OCI-M2 (cell line): Measurements from ENCODE around the gene FGA.

Experiments
- DNase-seq: peaks from one replicate; lab custom pipeline; 2025; ENCODE audit not compliant: unreplicated experiment; lab: John Stamatoyannopoulos, UW

FGA gene

DNA sequence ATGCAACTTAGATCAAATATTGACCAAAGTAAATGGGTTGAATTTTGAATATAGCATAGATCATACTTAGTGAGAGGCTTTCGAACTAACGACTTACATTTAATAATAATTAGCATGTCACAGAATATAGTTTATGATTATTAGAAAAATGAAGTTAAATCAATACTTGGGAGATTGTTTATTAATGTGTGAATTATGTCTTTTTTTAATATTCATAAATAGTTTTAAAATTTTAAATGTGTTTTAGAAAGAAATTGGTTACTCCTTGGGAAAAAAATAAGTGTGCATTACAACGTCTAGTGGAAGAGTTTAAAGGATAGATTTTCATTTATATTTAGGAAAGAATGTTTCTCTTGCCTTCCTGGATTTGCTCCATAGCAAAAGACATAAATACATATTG lies 7.3 kb downstream of the FGA start:
- no peak for DNase-seq

DNA sequence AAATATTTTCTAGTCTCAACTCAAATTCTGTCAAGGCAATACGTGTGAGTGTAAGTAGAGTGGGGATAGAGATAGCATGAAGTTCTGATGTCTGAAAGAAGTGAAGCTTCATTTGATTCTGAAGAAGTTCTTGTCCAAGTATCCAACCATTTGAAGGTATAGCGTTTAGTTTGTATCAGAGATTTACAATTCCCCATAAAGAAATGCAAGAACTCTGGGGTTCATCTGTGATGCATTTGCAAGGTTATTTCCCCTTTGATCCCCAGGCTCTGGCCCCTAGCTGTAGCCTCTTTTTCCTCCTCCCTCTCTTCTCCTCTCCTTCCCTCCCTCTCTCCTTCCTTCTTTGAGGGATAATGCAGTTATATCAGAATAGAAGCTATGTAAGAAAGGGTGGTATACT lies 7.8 kb downstream of the FGA start:
- no peak for DNase-seq

DNA sequence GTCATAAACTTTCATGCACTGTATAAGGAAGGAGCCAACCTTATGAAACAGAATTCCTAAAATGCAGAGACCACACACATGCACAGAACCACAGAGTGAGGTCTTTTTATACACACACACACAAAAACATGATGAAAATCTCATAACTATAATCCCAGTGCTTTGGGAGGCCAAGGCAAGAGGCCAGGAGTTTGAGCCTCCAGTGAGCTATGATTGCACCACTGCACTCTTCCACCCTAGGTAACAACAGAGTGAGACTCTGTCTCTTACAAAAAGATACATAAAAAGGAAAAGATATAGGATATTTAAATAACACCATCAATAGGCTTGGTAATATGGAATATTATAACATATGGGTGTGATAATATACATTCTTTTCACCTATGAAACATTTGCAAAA lies 10.6 kb downstream of the FGA start:
- no peak for DNase-seq

DNA sequence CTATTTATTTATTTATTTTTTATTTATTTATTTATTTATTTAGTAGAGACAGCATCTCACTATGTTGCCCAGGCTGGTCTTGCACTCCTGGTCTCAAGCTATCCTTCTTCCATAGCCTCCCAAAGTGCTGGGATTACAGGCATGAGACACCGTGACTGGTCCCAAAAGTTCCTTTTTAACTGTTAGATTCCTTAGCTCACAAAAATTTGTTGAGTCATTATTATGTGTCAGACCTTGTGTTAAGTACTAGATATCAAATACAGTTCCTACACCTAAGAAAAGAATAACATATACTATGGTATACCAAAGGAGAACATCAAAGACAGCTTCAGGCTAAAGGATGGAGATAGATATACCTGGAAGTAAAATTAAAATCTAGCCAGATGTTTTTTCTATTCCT lies 11.6 kb downstream of the FGA start:
- no peak for DNase-seq

DNA sequence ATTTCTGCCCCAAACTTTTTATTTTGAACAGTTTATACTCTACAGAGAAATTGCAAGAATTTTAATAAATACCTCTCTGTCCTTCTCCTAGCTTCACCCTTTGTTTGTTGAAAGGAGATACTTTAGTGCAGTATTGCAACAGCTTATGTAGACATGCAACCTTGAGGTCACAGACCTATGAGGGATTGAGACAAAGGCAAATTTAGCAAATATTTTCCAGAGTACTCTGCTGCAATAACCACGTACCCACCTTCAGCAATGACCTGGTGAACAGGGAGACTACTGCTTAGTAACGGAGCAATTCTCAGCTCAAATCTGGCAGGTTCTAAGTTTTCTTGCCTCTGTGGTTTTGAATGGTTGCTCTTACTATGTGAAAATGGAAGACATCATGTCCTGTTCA lies 13.2 kb downstream of the FGA start:
- no peak for DNase-seq

DNA sequence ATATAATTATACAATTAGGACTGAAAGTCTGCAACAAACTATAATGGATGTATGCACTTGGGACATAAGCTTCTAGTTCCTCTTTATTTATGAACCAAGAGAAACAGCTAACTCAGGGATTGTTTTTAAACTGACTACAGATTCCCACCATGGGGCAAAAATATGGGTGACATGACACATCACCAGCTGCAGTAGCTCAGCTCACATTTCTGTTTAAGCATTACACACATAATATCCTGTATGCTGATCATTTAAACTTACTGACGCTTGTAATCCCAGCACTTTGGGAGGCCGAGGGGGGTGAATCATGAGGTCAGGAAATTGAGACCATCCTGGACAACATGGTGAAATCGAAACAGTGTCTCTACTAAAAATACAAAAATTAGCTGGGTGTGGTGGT lies 16.2 kb downstream of the FGA start:
- no peak for DNase-seq

DNA sequence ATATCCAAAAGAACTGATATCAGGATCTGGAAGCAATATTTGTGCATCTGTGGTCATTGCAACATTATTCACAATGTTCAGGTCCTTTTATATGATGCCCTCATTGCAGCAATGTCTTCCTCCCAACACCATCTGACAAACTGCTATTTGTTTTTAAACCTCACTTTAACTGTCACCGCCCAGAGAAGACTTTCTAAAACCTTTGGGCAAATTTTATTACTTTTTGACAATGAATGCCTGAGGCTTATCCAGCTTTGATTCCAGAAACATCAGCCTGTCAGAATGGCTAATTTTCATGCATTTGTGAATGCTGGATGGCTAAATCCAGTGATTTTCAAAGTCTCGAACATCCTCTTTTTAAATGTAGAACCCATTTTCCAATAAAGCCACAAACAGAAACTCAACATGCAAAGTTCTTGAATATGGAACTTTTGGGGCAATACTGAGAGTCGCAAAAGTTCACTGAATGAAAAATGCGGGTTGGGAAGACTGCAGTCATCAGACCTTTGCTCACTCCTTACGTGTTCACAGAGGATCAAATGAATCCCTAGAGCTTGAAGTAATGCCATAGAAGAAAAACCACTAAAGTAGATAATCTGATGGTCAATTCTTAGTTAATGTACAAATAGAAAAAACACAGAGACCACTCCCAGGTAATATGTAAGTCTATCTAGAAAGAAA lies 17.2 kb downstream of the FGA start:
- no peak for DNase-seq

DNA sequence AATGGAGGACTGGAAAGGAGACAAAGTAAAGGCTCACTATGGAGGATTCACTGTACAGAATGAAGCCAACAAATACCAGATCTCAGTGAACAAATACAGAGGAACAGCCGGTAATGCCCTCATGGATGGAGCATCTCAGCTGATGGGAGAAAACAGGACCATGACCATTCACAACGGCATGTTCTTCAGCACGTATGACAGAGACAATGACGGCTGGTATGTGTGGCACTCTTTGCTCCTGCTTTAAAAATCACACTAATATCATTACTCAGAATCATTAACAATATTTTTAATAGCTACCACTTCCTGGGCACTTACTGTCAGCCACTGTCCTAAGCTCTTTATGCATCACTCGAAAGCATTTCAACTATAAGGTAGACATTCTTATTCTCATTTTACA lies 21.0 kb downstream of the FGA start:
- no peak for DNase-seq

DNA sequence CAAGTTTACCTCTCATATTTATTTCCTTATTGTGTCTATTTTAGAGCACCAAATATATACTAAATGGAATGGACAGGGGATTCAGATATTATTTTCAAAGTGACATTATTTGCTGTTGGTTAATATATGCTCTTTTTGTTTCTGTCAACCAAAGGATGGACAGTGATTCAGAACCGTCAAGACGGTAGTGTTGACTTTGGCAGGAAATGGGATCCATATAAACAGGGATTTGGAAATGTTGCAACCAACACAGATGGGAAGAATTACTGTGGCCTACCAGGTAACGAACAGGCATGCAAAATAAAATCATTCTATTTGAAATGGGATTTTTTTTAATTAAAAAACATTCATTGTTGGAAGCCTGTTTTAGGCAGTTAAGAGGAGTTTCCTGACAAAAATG lies 21.5 kb downstream of the FGA start:
- DNase-seq = no peak

DNA sequence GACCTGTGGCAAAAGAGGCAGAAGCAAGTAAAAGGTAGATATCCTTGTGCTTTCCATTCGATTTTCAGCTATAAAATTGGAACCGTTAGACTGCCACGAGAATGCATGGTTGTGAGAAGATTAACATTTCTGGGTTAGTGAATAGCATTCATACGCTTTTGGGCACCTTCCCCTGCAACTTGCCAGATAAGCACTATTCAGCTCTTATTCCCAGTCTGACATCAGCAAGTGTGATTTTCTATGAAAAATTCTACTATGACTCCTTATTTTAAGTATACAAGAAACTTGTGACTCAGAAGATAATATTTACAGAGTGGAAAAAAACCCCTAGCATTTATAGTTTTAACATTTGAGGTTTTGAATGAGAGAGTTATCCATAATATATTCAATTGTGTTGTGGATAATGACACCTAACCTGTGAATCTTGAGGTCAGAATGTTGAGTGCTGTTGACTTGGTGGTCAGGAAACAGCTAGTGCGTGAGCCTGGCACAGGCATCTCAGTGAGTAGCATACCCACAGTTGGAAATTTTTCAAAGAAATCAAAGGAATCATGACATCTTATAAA lies 23.8 kb downstream of the FGA start:
- DNase-seq = no peak

DNA sequence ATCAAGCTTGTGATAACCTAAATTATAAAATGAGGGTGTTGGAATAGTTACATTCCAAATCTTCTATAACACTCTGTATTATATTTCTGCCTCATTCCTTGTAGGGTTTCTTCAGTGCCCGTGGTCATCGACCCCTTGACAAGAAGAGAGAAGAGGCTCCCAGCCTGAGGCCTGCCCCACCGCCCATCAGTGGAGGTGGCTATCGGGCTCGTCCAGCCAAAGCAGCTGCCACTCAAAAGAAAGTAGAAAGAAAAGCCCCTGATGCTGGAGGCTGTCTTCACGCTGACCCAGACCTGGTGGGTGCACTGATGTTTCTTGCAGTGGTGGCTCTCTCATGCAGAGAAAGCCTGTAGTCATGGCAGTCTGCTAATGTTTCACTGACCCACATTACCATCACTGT lies 24.8 kb downstream of the FGA start:
- DNase-seq = no peak

DNA sequence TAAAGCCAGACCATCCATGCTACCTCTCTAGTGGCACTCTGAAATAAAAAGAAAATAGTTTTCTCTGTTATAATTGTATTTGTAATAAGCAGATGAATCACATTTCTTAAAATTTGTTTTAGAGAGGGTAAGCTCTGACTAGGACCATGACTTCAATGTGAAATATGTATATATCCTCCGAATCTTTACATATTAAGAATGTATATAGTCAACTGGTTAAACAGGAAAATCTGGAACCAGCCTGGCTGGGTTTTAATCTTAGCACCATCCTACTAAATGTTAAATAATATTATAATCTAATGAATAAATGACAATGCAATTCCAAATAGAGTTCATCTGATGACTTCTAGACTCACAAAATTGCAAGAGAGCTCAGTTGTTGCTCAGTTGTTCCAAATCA lies 26.2 kb downstream of the FGA start:
- no peak for DNase-seq

DNA sequence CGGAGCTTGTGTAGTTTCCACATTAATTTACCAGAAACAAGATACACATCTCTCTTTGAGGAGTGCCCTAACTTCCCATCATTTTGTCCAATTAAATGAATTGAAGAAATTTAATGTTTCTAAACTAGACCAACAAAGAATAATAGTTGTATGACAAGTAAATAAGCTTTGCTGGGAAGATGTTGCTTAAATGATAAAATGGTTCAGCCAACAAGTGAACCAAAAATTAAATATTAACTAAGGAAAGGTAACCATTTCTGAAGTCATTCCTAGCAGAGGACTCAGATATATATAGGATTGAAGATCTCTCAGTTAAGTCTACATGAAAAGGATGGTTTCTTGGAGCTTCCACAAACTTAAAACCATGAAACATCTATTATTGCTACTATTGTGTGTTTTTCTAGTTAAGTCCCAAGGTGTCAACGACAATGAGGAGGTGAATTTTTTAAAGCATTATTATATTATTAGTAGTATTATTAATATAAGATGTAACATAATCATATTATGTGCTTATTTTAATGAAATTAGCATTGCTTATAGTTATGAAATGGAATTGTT lies 27.8 kb downstream of the FGA start, which contains the start of gene FGB:
FGB (plus strand) TSS at position 315 of the 558 bp plus-strand sequence; CDS start at position 323, 8 bp downstream.
- no peak for DNase-seq

DNA sequence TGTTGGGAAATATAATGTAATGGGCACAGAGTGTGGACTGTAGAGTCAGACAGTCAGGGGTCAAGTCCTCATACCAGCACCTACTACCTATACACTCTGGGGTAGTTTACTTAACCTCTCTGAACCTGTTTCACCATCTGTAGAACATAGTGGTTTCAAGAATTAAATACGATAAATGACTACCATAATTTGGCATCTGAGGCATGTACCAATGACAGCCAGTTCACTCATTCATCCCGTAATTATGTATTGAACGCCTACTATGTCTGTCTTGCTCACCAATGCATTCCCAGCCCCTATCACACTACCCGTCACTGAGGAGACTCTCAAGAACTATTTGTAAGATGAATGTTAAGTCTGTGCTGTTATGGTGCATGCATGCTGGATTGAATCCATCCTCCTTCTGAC lies 29.7 kb downstream of the FGA start:
- DNase-seq = no peak

DNA sequence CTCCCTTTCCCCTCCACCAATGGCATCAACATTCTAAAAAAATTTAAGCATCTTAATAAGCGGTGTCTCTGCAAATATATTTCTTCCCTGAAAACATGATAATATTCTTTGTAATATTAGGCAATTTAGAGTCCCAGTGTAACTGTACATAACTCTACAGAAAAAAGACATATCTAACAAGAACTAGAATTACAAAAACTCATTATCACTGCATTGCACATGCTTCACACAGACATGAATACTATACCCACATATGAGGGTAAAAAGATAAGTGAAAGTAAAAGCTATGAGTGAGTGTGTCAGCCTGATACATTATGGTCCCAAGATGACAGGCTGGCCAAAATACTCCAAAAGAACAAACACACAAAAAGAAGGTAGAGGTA lies 30.1 kb downstream of the FGA start:
- DNase-seq = no peak

DNA sequence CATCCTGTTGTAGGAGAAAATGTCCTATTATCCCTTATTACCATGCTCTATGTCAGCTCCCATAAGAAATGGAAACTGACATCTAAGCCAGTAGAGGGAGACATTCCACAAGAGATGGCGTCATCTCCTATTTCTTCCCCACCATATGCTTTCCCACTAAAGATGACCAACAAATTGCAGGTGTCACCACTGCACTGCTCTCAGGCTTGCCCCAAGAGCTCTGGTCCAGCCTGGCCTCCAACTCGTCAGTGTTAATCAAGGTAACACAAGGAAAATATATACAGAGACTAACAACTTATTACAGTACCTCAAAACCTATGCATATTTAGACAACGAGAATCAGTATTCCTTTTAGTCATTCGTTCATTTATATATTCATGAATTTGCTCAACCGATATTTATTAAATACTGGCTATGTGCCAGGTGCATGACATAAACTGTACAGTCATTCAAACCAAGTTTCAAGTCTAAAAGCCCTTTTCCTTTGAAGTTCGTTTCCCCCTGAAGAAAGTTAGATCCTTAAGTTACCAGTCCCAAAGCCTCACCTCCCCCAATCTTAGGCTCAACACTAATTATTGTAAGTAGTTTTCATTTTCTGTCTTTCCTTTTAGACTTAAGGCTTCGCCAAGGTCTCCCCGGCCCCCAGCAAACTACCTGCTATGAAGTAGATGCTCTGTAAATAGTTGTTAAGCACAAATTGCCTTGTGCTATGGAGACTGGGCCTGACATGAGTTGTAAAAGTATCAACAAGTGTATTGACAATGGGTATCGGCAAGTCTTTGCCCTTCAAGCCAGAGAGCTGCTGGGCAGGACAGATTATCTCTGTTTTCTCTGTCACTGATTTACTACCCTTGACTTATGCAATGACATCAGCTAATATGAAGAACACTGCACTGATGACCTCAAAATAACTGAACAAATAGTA lies 30.8 kb downstream of the FGA start:
- no peak for DNase-seq

DNA sequence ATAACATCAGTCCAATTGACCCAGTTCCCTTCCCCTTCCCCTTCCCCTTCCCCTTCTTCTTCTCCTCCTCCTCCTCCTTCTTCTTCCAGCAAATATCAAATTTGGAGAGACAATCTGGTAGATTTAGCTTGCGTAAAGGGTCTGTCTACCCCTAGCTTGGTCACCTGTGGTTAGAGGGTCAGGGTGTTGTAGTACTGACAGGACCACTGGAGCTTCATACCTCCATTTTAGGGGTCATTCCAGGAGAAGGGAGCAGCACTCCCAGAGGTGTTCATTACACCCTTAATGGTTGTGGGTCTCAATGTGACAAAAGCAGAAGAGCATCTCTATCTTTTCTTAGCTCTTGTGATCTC lies 31.4 kb downstream of the FGA start:
- DNase-seq = no peak

DNA sequence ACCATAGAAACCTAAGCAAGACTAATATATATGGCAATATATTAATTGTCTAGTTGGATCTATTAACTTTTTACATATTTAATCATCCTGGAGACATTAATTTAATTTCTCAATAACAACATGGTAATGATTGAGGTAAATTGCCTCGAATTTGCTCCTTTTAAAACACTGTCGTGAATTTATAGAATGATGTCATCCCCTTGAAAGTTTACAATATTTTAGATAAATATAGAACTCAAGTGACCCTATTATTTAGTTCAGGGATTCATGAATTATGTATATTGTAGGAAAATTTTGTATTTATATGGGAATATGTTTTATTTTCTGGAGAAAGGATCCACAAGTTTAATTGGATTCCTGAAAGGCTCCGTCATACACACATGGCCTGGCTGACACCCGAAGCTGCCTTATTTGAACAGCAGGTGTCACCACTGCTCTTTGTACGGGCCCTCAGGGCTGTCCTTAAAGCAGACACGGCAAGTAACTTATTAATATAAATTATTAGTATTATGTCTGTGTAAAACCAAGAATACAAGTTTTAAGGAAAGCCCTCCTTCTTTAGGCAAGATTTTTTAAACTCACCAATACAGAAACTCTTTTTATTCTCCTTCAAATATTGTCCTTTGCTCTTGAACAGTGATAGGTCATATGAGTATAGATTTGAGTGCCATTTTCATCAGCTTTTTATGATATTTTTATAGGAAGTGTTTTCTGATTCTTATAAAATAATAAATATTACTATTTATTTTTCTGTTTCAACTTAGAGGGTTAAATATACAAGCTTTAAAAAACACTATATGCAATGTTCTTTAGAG lies 38.5 kb downstream of the FGA start:
- peak; percentile 12 for DNase-seq

DNA sequence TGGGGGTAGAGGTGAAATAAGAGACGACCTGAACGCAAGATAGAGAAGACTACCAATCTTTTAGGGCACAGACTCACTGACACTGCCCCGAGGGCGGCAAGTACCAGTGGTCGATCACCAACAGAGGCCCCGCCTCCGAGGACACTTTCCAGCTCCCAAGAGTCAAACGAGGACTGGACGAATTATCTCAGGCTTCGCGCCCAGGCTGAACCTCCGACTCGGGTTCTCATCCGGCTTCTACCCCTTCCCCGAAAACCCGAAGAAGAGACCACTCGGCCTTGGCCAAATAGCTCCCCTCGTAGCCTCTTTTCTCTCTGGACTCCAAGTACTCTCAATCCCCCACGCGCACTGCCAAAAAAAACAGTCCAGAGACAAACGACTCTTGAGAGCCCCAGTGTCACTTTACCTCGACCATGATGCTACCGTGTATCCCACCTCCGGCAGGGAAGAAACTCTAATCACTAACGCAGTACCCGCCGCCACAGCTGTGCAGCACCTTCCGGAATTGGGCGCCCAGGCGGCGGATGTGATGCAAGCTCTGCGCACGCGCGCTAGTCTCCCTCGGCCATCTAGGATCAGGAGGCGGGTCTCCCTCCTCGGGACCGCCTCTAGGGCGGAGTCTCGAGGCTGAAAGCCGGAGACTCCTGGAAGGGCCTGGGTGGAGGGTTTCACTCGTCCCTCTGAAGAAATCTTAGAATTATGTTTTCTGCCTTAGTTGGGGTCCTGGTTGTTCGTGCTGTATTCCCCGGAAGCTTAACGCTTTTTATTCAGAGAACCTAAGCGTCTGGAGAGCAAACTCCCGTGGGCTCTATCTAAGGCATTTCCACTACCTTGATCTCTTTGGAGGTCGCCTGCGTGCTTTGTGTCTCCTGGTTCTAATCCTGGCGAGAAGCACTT lies 40.4 kb downstream of the FGA start, which contains the start of gene PLRG1:
PLRG1 (minus strand) TSS at position 507 of the 897 bp plus-strand sequence; CDS start at position 415, 92 bp downstream.
- DNase-seq = peak; percentile 72

DNA sequence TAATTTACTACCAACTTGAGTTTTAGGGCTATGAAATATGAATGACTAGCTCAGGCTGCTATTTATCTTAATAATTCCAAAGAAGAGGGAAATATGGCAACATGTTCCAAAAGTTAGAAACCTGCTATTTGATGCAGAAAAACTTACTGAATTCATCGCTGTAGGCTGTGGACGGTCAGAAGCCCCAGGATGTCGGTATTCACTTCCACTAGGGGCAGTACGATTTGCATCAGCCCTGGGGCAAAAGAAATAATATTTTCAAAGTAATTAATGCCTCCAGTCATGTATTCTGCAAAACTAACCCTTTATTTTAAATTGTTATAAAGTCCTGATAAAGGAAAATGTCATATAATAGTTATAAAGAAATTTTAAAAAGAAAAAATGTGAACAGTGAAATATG lies 44.9 kb downstream of the FGA start:
- DNase-seq = no peak
